Measurements from ENCODE around the gene STAB1. TPM values are rescaled to one million over a fixed set of nuclear protein-coding genes. Genes with fewer than 3 reads are reported as not detected.

Gene STAB1
- total and polyA plus RNA-seq, 10 of the 15 experiments (the other 5 are each of a cell fraction or from before 2014, with no cell fraction given), result 0.46 TPM; not detected in 9

DNA sequence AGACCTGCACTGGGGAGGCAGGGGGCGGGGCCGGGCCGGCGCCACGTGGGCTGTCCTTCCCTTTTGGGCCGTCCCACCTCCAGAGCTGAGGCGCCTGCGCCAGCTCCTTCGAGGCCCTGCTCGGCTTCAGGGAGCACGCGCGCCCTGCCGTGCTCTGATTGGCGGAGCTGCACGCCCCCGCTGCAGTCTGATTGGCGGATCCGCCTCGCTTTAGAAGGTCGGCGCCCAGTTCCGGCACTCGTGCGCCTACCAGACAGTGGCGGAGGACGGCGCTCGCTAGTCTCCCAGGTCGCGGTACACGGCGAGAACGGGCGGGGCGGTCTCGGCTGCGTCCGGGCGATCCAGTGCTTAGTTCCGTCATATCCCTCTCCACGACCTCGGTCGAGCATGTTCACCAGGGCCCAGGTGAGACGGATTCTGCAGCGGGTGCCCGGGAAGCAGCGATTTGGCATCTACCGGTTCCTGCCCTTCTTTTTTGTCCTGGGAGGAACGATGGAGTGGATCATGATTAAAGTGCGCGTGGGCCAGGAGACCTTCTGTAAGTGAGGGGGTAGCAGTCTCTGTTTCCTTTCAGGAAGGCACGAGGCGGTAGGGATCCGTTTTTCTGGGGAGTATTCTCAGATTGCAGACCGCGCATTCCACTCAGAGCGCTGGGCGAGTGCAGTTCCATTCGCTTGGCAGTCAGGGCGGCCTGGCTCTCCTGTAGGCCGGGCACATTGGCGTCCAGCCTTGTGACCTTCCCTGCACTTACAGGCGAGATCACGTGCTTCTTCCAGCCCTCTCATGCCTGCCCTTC, 41.4 kb downstream of the STAB1 start, which contains the start of gene UQCC5 (continued):
- TF ChIP-seq HDAC2 (IDR thresholded peaks at IDR 0.05), result no peak
- TF ChIP-seq RB1 (IDR thresholded peaks at IDR 0.05; ENCODE audit: borderline replicate concordance), result peak; percentile 75; the same call in 1 of the 2 replicates
- TF ChIP-seq SMAD1 (IDR thresholded peaks at IDR 0.05; ENCODE audit: low read depth, partially characterized antibody), result peak; percentile 51
- TF ChIP-seq, protein P1, sequence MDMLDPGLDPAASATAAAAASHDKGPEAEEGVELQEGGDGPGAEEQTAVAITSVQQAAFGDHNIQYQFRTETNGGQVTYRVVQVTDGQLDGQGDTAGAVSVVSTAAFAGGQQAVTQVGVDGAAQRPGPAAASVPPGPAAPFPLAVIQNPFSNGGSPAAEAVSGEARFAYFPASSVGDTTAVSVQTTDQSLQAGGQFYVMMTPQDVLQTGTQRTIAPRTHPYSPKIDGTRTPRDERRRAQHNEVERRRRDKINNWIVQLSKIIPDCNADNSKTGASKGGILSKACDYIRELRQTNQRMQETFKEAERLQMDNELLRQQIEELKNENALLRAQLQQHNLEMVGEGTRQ (IDR thresholded peaks at IDR 0.05; ENCODE audit: borderline replicate concordance, low read depth, low read length), result peak; percentile 84
- TF ChIP-seq, protein P2, sequence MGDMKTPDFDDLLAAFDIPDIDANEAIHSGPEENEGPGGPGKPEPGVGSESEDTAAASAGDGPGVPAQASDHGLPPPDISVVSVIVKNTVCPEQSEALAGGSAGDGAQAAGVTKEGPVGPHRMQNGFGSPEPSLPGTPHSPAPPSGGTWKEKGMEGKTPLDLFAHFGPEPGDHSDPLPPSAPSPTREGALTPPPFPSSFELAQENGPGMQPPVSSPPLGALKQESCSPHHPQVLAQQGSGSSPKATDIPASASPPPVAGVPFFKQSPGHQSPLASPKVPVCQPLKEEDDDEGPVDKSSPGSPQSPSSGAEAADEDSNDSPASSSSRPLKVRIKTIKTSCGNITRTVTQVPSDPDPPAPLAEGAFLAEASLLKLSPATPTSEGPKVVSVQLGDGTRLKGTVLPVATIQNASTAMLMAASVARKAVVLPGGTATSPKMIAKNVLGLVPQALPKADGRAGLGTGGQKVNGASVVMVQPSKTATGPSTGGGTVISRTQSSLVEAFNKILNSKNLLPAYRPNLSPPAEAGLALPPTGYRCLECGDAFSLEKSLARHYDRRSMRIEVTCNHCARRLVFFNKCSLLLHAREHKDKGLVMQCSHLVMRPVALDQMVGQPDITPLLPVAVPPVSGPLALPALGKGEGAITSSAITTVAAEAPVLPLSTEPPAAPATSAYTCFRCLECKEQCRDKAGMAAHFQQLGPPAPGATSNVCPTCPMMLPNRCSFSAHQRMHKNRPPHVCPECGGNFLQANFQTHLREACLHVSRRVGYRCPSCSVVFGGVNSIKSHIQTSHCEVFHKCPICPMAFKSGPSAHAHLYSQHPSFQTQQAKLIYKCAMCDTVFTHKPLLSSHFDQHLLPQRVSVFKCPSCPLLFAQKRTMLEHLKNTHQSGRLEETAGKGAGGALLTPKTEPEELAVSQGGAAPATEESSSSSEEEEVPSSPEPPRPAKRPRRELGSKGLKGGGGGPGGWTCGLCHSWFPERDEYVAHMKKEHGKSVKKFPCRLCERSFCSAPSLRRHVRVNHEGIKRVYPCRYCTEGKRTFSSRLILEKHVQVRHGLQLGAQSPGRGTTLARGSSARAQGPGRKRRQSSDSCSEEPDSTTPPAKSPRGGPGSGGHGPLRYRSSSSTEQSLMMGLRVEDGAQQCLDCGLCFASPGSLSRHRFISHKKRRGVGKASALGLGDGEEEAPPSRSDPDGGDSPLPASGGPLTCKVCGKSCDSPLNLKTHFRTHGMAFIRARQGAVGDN (IDR thresholded peaks at IDR 0.05), result no peak
- peak; percentile 55; the same call in 1 of the 2 replicates for TF ChIP-seq CREM (IDR thresholded peaks at IDR 0.05; ENCODE audit: low read depth)
- TF ChIP-seq SUPT20H (IDR thresholded peaks at IDR 0.05; ENCODE audit: borderline replicate concordance, control insufficient read depth, low read depth, low read length), result no peak
- peak; percentile 52 for TF ChIP-seq SIN3A (IDR thresholded peaks at IDR 0.05; ENCODE audit: low read depth, low read length)
- no peak for TF ChIP-seq CHD4 (IDR thresholded peaks at IDR 0.05)
- TF ChIP-seq CEBPB (IDR thresholded peaks at IDR 0.05; ENCODE audit: borderline replicate concordance in 1 of 2, low read depth in 2 of 2, low read length in 2 of 2), result no peak
- peak; percentile 85; the same call in 1 of the 2 replicates for TF ChIP-seq TCF3 (IDR thresholded peaks at IDR 0.05; ENCODE audit: borderline replicate concordance, insufficient read depth, low read depth, low read length)
- no peak for TF ChIP-seq ZZZ3 (IDR thresholded peaks at IDR 0.05; ENCODE audit: control insufficient read depth, insufficient read length, low read depth)
- TF ChIP-seq RAD51 (IDR thresholded peaks at IDR 0.05), result peak; percentile 85
- no peak for TF ChIP-seq CHD1 (IDR thresholded peaks at IDR 0.05; ENCODE audit: low read depth, low read length)
- TF ChIP-seq, protein P3, sequence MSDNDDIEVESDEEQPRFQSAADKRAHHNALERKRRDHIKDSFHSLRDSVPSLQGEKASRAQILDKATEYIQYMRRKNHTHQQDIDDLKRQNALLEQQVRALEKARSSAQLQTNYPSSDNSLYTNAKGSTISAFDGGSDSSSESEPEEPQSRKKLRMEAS (IDR thresholded peaks at IDR 0.05; ENCODE audit: low read depth, low read length), result peak; percentile 69; the same call in 1 of the 2 replicates
- TF ChIP-seq MEF2B (IDR thresholded peaks at IDR 0.05; ENCODE audit: partially characterized antibody, poor library complexity, severe bottlenecking), result no peak
- TF ChIP-seq, protein P4, sequence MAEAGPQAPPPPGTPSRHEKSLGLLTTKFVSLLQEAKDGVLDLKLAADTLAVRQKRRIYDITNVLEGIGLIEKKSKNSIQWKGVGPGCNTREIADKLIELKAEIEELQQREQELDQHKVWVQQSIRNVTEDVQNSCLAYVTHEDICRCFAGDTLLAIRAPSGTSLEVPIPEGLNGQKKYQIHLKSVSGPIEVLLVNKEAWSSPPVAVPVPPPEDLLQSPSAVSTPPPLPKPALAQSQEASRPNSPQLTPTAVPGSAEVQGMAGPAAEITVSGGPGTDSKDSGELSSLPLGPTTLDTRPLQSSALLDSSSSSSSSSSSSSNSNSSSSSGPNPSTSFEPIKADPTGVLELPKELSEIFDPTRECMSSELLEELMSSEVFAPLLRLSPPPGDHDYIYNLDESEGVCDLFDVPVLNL (IDR thresholded peaks at IDR 0.05; ENCODE audit: low read depth, low read length), result no peak
- TF ChIP-seq IRF4 (IDR thresholded peaks at IDR 0.05; ENCODE audit: low read depth, low read length), result no peak
- TF ChIP-seq, protein P5, sequence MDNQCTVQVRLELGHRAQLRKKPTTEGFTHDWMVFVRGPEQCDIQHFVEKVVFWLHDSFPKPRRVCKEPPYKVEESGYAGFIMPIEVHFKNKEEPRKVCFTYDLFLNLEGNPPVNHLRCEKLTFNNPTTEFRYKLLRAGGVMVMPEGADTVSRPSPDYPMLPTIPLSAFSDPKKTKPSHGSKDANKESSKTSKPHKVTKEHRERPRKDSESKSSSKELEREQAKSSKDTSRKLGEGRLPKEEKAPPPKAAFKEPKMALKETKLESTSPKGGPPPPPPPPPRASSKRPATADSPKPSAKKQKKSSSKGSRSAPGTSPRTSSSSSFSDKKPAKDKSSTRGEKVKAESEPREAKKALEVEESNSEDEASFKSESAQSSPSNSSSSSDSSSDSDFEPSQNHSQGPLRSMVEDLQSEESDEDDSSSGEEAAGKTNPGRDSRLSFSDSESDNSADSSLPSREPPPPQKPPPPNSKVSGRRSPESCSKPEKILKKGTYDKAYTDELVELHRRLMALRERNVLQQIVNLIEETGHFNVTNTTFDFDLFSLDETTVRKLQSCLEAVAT (IDR thresholded peaks at IDR 0.05), result peak; percentile 90
- no peak for TF ChIP-seq MEF2A (IDR thresholded peaks at IDR 0.05; ENCODE audit: insufficient read depth, low read depth, low read length)
- TF ChIP-seq DPF2 (IDR thresholded peaks at IDR 0.05), result no peak
- no peak for TF ChIP-seq MTA3 (IDR thresholded peaks at IDR 0.05; ENCODE audit: borderline replicate concordance, low read length)
- TF ChIP-seq TARDBP (IDR thresholded peaks at IDR 0.05; ENCODE audit: borderline replicate concordance), result no peak

All from GM12878 (cell line).